GM23338 (cell line): Measurements from ENCODE around the gene IGFBP5. TPM values are rescaled to one million over a fixed set of nuclear protein-coding genes. Genes with fewer than 3 reads are reported as not detected.

ENCODE experiments used
- ATAC-seq: fragments of 200-7000 bp; cut with Tn5 transposase; 3 replicates; pipeline ENCODE4 v1.9.1; 2020
- DNase-seq: peaks from one replicate; pipeline ENCODE4 v3.0.0-alpha.2; 2015; ENCODE audit warnings: low spot score
- H2AFZ ChIP-seq: fragments of 200-600 bp; sonication (generic); 2 replicates; pipeline ENCODE4 v1.8.0; 2016; ENCODE audit warnings: antibody characterized with exemption, mild to moderate bottlenecking, moderate library complexity
- H3F3A ChIP-seq: fragments of 200-600 bp; sonication (generic); replicated peaks from 2 replicates; pipeline ENCODE4 v1.8.0; 2017; ENCODE audit warnings: antibody characterized with exemption, mixed run types, low read depth
- H3K27ac ChIP-seq: fragments of 200-600 bp; sonication (generic); 2 replicates; pipeline ENCODE4 v1.6.1; 2016; ENCODE audit warnings: low read depth
- H3K27me3 ChIP-seq: fragments of 200-600 bp; sonication (generic); 2 replicates; pipeline ENCODE4 v1.8.0; 2016; ENCODE audit warnings: mild to moderate bottlenecking, mixed run types, moderate library complexity; ENCODE audit not compliant: insufficient read depth
- H3K36me3 ChIP-seq: fragments of 200-600 bp; sonication (generic); 2 replicates; pipeline ENCODE4 v1.8.0; 2016; ENCODE audit warnings: mild to moderate bottlenecking; ENCODE audit not compliant: insufficient read depth
- H3K4me1 ChIP-seq: fragments of 200-600 bp; sonication (generic); 2 replicates; pipeline ENCODE4 v1.8.0; 2016; ENCODE audit warnings: mild to moderate bottlenecking, moderate library complexity; ENCODE audit not compliant: insufficient read depth
- H3K4me2 ChIP-seq: fragments of 200-600 bp; sonication (generic); 2 replicates; pipeline ENCODE4 v1.7.1; 2017; ENCODE audit warnings: mixed run types
- H3K4me3 ChIP-seq: fragments of 200-600 bp; sonication (generic); 2 replicates; pipeline ENCODE4 v1.6.1; 2016; ENCODE audit warnings: mixed run types
- H3K79me2 ChIP-seq: fragments of 200-600 bp; sonication (generic); replicated peaks from 2 replicates; pipeline ENCODE4 v1.8.0; 2017; ENCODE audit warnings: mild to moderate bottlenecking; ENCODE audit not compliant: insufficient read depth
- H3K9me2 ChIP-seq: fragments of 200-600 bp; sonication (generic); 2 replicates; pipeline ENCODE4 v1.8.0; 2017; ENCODE audit not compliant: insufficient read depth
- H4K20me1 ChIP-seq: fragments of 200-600 bp; sonication (generic); replicated peaks from 2 replicates; pipeline ENCODE4 v1.8.0; 2017; ENCODE audit warnings: mild to moderate bottlenecking; ENCODE audit not compliant: insufficient read depth
- H3K27ac Mint-ChIP-seq: 2 replicates; pipeline ENCODE4 v1.8.0; 2020; ENCODE audit warnings: inconsistent platforms, mild to moderate bottlenecking, moderate library complexity, mixed read lengths
- H3K27me3 Mint-ChIP-seq: 3 replicates; pipeline ENCODE4 v1.8.0; 2022; ENCODE audit warnings: low read depth, mild to moderate bottlenecking, moderate library complexity, mixed read lengths, inconsistent platforms; ENCODE audit not compliant: insufficient read depth, poor library complexity
- H3K36me3 Mint-ChIP-seq: 3 replicates; pipeline ENCODE4 v1.8.0; 2021; ENCODE audit warnings: low read depth, mild to moderate bottlenecking, inconsistent platforms, moderate library complexity, mixed read lengths
- H3K4me1 Mint-ChIP-seq: 3 replicates; pipeline ENCODE4 v1.8.0; 2020; ENCODE audit warnings: mild to moderate bottlenecking, inconsistent platforms, mixed read lengths
- H3K4me3 Mint-ChIP-seq: 3 replicates; pipeline ENCODE4 v1.8.0; 2021; ENCODE audit warnings: moderate library complexity, mild to moderate bottlenecking, inconsistent platforms, mixed read lengths
- H3K9me3 Mint-ChIP-seq: 3 replicates; pipeline ENCODE4 v1.8.0; 2020; ENCODE audit warnings: moderate library complexity, mild to moderate bottlenecking, inconsistent platforms, mixed read lengths
- CREB1 ChIP-seq: fragments of 250-450 bp; sonication (Bioruptor Pico); IDR thresholded peaks from 2 replicates; pipeline ENCODE4 v1.5.0; 2020; ENCODE audit warnings: low read depth, mild to moderate bottlenecking, moderate library complexity
- EZH2 ChIP-seq: fragments of 200-600 bp; sonication (generic); IDR thresholded peaks from one replicate; pipeline ENCODE4 v1.8.0; 2017; ENCODE audit warnings: antibody characterized with exemption, mild to moderate bottlenecking, low read depth; ENCODE audit not compliant: unreplicated experiment
- EZH2phosphoT487 ChIP-seq: fragments of 200-600 bp; sonication (generic); IDR thresholded peaks from one replicate; pipeline ENCODE4 v1.8.1; 2018; ENCODE audit warnings: antibody characterized with exemption; ENCODE audit not compliant: unreplicated experiment
- JUNB ChIP-seq: IDR thresholded peaks from one replicate; pipeline ENCODE4 v1.6.1; 2016; ENCODE audit warnings: antibody characterized with exemption; ENCODE audit not compliant: unreplicated experiment
- NANOG ChIP-seq: IDR thresholded peaks from 2 replicates; pipeline ENCODE4 v1.6.1; 2016; ENCODE audit warnings: antibody characterized with exemption, borderline replicate concordance
- POLR2AphosphoS5 ChIP-seq: IDR thresholded peaks from 2 replicates; pipeline ENCODE4 v1.6.1; 2016; ENCODE audit warnings: antibody characterized with exemption, low read depth
- STAT1 ChIP-seq: IDR thresholded peaks from one replicate; pipeline ENCODE4 v1.6.1; 2016; ENCODE audit warnings: antibody characterized with exemption; ENCODE audit not compliant: unreplicated experiment
- ZNF114 ChIP-seq: fragments of 250-450 bp; sonication (Bioruptor Pico); IDR thresholded peaks from 2 replicates; pipeline ENCODE4 v1.5.0; 2020; ENCODE audit warnings: mild to moderate bottlenecking, moderate library complexity
- ZNF331 ChIP-seq: fragments of 250-450 bp; sonication (Bioruptor Pico); IDR thresholded peaks from 2 replicates; pipeline ENCODE4 v1.5.0; 2020; ENCODE audit warnings: low read depth, mild to moderate bottlenecking, moderate library complexity
- ZNF462 ChIP-seq: fragments of 250-450 bp; sonication (Bioruptor Pico); IDR thresholded peaks from 2 replicates; pipeline ENCODE4 v1.5.0; 2020; ENCODE audit warnings: mild to moderate bottlenecking, moderate library complexity
- polyA plus RNA-seq: library from polyadenylated mRNA; unstranded; fragments of >200 nt; fragmentation: Nextera tagmentation; extraction: Ambion mirVana; gene quantifications from 2 replicates; pipeline ENCODE4 v1.2.1, GENCODE V29; 2016
- total RNA-seq: library from RNA; depleted of rRNA; stranded (reverse); fragments of >200 nt; shearing (Covaris generic); gene quantifications from 2 replicates; pipeline ENCODE4 v1.2.3, GENCODE V29; 2014
- TF ChIP-seq, protein P1 (sequence below): IDR thresholded peaks from one replicate; pipeline ENCODE4 v1.6.1; 2018; ENCODE audit warnings: antibody characterized with exemption; ENCODE audit not compliant: unreplicated experiment
- TF ChIP-seq, protein P2 (sequence below): IDR thresholded peaks from 2 replicates; pipeline ENCODE4 v1.6.1; 2016; ENCODE audit warnings: antibody characterized with exemption
- TF ChIP-seq, protein P3 (sequence below), 2 experiments: fragments of 200-600 bp in 1 of 2; sonication (generic) in 1 of 2; conservative IDR thresholded peaks; 2 replicates each; pipeline versions ENCODE4 v1.5.1 to v1.6.1; 2016 to 2017; ENCODE audit warnings: antibody characterized with exemption in 2 of 2, low read depth in 2 of 2, mild to moderate bottlenecking in 2 of 2, moderate library complexity in 1 of 2

The IGFBP5 gene
- total and polyA plus RNA-seq, 2 experiments from 2014 or later, result 0.70 to 2.5 TPM

DNA sequence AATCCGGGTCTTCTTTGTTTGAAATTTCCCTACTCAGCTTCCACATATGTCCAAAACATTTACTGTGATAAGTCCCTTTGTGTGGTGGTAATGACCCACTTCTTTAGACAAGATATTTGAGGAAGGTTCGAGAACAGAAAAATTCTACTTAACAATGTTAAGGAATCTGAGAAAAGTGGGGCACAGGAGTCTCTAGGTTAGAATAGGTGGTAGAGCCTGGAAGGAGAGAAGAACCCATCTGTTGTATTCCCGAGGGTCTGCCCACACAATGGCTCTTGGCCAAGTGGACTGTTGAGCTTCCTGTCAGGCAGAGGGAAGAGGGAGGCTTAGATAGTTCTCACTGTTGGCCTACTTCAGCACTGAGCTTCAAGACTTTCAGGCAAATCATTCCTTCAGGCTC is 57.9 kb downstream of the IGFBP5 start:
- peaks cover 4% of the 10 kb centered on the region; the same call in 1 of the 3 replicates for H3K9me3 Mint-ChIP-seq
- TF ChIP-seq STAT1, result no peak
- no peak for TF ChIP-seq CREB1 (CRISPR knock-in tag)
- TF ChIP-seq EZH2, result no peak
- TF ChIP-seq ZNF462 (CRISPR knock-in tag), result no peak
- TF ChIP-seq JUNB, result no peak
- TF ChIP-seq, protein P1, sequence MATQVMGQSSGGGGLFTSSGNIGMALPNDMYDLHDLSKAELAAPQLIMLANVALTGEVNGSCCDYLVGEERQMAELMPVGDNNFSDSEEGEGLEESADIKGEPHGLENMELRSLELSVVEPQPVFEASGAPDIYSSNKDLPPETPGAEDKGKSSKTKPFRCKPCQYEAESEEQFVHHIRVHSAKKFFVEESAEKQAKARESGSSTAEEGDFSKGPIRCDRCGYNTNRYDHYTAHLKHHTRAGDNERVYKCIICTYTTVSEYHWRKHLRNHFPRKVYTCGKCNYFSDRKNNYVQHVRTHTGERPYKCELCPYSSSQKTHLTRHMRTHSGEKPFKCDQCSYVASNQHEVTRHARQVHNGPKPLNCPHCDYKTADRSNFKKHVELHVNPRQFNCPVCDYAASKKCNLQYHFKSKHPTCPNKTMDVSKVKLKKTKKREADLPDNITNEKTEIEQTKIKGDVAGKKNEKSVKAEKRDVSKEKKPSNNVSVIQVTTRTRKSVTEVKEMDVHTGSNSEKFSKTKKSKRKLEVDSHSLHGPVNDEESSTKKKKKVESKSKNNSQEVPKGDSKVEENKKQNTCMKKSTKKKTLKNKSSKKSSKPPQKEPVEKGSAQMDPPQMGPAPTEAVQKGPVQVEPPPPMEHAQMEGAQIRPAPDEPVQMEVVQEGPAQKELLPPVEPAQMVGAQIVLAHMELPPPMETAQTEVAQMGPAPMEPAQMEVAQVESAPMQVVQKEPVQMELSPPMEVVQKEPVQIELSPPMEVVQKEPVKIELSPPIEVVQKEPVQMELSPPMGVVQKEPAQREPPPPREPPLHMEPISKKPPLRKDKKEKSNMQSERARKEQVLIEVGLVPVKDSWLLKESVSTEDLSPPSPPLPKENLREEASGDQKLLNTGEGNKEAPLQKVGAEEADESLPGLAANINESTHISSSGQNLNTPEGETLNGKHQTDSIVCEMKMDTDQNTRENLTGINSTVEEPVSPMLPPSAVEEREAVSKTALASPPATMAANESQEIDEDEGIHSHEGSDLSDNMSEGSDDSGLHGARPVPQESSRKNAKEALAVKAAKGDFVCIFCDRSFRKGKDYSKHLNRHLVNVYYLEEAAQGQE, result no peak
- TF ChIP-seq ZNF114, result no peak
- TF ChIP-seq, protein P2, sequence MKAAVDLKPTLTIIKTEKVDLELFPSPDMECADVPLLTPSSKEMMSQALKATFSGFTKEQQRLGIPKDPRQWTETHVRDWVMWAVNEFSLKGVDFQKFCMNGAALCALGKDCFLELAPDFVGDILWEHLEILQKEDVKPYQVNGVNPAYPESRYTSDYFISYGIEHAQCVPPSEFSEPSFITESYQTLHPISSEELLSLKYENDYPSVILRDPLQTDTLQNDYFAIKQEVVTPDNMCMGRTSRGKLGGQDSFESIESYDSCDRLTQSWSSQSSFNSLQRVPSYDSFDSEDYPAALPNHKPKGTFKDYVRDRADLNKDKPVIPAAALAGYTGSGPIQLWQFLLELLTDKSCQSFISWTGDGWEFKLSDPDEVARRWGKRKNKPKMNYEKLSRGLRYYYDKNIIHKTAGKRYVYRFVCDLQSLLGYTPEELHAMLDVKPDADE, result no peak
- TF ChIP-seq NANOG, result no peak
- TF ChIP-seq, protein P3, sequence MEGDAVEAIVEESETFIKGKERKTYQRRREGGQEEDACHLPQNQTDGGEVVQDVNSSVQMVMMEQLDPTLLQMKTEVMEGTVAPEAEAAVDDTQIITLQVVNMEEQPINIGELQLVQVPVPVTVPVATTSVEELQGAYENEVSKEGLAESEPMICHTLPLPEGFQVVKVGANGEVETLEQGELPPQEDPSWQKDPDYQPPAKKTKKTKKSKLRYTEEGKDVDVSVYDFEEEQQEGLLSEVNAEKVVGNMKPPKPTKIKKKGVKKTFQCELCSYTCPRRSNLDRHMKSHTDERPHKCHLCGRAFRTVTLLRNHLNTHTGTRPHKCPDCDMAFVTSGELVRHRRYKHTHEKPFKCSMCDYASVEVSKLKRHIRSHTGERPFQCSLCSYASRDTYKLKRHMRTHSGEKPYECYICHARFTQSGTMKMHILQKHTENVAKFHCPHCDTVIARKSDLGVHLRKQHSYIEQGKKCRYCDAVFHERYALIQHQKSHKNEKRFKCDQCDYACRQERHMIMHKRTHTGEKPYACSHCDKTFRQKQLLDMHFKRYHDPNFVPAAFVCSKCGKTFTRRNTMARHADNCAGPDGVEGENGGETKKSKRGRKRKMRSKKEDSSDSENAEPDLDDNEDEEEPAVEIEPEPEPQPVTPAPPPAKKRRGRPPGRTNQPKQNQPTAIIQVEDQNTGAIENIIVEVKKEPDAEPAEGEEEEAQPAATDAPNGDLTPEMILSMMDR (conservative IDR thresholded peaks at IDR 0.05; ENCODE audit: low read depth in 2 of 2), result no peak
- no peak for TF ChIP-seq POLR2AphosphoS5
- no peak for TF ChIP-seq ZNF331
- TF ChIP-seq EZH2phosphoT487, result no peak
- Histone ChIP-seq H4K20me1 (peaks cover 4% of the 10 kb centered on the region), H2AFZ (no peak overlapping the region), H3K9me2 (no peaks in the 10 kb centered on the region), H3K27ac (no peak overlapping the region), H3K79me2 (peaks cover 74% of the 10 kb centered on the region), H3K36me3 (peaks cover 16% of the 10 kb centered on the region; the same call in 1 of the 2 replicates), H3K4me1 (peaks cover 16% of the 10 kb centered on the region), H3K4me2 (peak overlapping the region; percentile 75), H3F3A (no peaks in the 10 kb centered on the region; the same call in 1 of the 2 replicates), H3K4me3 (peak overlapping the region; percentile 44; the same call in 1 of the 2 replicates), H3K27me3 (peaks cover 17% of the 10 kb centered on the region)
- peaks cover 35% of the 10 kb centered on the region for H3K27me3 Mint-ChIP-seq
- DNase-seq (no peak), ATAC-seq (no peak)
- H3K27ac Mint-ChIP-seq, result peak overlapping the region; percentile 87
- peaks cover 37% of the 10 kb centered on the region for H3K4me1 Mint-ChIP-seq
- peaks cover 37% of the 10 kb centered on the region for H3K36me3 Mint-ChIP-seq
- H3K4me3 Mint-ChIP-seq, result peak overlapping the region; percentile 98; the same call in 2 of the 3 replicates
